HG03460 (cell line): ENCODE measurements around the gene SVEP1.

Experiments used
- ATAC-seq: cut with Tn5 transposase; IDR thresholded peaks from one replicate; pipeline ENCODE4 v1.9.1; 2021; ENCODE audit not compliant: unreplicated experiment

Gene SVEP1

DNA sequence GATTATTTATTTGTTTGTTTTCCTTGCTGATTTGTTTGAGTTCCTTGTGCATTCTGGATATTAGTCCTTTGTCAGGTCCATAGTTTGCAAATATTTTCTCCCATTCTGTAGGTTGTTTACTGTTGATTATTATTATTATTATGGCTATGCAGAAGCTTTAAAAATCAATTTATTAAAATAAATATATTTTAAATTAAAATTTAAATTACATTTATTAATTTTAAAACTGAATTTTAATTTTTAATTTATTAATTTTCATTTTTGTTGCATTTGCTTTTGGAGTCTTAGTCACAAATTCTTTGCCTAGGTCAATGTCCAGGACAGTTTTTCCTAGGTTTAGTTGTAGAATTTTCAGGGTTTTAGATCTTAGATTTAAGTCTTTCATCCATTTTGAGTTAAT, 50.9 kb downstream of the SVEP1 start:
- ATAC-seq = no peak

GRCh38 chr9:110526426-110526825, 53.1 kb downstream of the SVEP1 start:
- no peak for ATAC-seq

GRCh38 chr9:110521206-110521605, 58.3 kb downstream of the SVEP1 start:
- ATAC-seq = no peak

DNA sequence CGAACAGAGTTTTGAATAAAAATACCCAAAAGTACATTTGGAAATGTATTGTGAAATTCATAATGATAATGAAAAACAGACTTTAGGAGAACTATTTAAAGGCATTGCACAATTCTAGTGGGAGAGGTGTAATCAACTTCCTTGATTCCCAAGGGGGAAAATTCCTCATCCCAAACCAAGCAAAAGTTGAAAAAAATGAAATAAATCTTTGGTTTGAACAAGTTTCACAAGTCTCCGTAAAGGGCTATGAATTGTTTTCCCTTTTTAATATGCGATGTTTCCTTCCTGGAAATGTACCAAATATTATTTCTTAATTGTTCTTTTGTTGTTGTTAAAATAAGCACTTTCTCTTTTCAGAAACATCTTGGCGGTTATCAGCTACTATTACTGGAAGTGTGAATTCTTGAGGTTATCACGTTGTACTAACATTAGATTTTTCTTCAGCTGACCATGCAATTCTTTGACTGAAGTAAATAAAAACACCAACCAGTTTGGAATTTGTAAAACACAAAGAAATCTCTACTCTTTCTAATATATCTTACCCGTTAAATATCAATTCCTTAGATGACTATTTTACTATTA, 59.3 kb downstream of the SVEP1 start:
- ATAC-seq = no peak

- ATAC-seq = no peak
These were observed 62.1 kb downstream of the SVEP1 start for GRCh38 chr9:110517483-110517882.

DNA sequence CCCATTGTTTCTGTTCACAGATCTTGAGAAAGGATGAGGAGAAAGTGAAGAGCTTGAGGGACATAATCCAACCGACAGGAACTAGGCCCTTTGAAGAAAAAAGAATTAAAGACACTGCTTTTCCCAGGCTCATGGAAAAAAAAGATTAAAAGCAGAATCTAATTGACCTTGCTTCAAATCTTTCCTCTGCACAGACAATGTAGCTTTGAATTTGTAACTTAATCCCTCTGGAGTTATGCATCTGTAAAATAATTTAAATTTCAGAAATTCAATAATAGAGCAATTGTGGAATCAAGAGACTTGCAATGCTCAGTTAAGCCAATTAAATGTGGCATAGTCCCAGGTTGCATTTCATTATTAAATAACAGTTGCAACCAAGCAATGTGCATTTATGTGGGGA, 64.6 kb downstream of the SVEP1 start:
- no peak for ATAC-seq

DNA sequence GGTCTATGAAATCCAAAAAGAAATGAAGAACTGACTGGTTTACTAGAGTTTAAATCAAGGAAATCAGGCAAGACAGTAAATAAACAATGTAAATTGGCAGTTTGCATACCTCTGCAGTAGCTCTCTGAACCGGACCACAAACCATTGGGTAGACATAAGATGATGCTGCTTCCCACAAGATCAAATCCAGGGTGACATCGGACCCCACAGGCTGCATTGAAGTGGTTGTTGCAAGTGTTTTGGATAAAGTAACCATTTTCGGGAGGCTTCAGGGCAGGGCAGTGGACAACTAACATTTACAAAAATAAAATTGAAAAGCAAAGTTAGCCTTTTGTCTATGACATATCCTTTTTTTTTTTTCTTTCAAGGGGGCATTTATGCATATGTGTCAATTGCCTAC, 66.7 kb downstream of the SVEP1 start:
- no peak for ATAC-seq

GRCh38 chr9:110509792-110510191, 69.7 kb downstream of the SVEP1 start:
- ATAC-seq = no peak

DNA sequence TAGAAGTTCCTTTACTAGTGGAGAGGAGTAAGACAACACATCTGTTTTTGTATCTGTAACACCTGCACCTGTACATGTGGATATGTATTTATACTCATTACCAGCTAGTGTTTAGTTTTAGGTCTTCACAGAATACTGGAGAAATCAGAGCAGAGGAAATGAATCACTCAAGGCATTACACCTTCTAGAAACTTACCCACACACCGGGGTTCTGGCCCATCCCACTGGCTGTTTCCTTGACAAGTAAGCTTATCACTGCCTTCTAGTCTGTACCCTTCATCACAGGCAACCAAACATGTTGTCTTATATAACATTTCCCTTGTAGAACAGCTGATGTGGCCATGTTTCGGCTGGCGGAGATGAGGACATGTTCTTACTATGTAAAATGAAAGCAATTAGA, 76.7 kb downstream of the SVEP1 start:
- no peak for ATAC-seq

GRCh38 chr9:110499608-110500007, 79.9 kb downstream of the SVEP1 start:
- no peak for ATAC-seq

GRCh38 chr9:110487196-110487595, 92.3 kb downstream of the SVEP1 start:
- no peak for ATAC-seq

DNA sequence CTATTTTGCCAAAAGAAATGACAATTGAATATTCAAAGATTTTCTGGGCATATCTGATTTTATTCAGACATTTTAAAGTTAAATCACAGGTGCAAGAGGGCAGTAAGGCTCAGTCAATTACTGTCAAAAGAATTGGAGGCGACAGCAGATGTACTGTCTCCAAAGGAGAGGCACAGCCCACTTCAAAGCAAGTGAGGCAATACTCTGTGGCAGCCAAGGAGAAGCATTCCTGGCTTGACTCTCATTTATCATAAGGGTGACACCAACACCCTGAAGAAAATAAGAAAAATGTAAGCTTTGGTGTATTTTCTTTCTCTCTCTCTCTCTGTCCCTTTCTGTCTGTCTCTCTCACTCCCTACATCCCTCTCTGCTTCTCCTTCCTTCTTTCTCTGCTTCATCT, 93.3 kb downstream of the SVEP1 start:
- ATAC-seq = no peak

DNA sequence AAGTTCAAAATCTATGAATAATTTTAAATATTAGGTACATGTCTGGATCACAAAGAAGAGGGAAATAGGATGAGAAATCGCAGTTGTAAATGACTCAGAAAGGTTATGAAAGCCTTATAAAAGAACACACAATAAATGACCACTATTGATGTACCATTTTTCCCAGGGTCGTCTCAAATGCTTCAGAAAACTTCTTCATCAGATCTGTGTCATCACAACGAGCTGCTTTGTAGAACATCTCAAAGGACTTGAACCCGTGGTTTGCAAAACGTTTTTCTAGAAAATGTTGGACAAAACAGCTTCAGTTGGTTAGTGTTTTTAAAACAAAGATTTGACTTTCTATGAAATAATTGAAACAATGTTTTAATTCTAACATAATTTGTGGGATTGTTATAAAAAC, 100.1 kb downstream of the SVEP1 start:
- no peak for ATAC-seq

DNA sequence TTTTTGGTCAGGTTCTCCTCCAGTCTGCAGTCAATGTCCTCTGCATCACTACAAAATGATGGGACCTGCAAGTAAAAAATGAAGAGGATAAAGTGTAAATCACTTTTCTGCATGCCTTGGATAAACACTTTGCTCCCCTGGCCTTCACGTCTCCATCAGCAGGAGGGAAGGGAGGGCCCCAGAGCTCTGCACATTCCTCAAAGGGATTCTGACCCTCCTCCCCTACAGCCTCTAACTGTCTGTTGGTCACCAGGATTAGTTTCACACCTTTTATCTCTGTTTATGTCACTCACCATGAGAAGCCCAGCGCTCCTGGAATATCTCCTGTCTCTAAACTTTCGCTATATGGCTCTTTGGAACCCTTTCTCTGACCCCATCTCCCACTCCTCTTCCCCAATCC, 103.3 kb downstream of the SVEP1 start:
- no peak for ATAC-seq

DNA sequence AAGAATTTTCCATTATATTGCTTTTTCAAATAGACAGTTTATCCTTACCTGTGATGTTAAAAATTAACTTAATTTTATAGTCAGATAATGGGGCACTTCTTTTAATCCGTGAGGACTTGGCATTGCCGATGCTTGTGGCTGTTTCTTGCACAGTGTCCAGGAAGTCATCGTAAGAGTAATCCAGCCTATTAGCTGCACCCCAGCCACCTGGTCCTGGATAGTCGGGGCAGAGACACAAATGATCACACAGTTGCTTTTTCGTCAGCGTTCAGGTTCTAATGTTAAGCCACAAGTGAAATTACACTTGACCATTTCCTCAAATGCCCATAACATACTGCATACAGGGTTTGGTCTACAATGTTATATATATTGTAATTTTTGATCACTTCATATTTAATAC, 107.4 kb downstream of the SVEP1 start:
- no peak for ATAC-seq

- ATAC-seq = no peak
These were observed 110.6 kb downstream of the SVEP1 start for GRCh38 chr9:110468950-110469349.

GRCh38 chr9:110465190-110465589, 114.4 kb downstream of the SVEP1 start:
- no peak for ATAC-seq

DNA sequence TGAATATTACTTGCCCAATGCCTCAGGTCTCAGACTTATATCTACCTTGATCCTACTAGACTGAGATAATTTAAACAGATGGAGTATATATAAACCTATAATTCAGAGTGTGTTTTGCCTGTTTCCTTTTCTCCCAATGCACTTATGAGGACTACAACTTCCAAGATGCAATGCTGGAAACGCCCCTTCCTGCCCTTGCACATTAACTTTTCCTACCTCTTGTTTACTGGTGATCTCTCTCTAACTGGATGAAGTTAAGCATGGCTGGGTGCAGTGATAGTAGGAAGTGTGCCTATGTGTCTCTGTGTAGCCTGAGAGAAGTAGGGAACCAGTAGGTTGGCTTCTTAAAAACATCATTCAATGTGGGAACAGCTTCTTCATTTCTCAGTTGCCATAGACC, 115.2 kb downstream of the SVEP1 start:
- no peak for ATAC-seq

DNA sequence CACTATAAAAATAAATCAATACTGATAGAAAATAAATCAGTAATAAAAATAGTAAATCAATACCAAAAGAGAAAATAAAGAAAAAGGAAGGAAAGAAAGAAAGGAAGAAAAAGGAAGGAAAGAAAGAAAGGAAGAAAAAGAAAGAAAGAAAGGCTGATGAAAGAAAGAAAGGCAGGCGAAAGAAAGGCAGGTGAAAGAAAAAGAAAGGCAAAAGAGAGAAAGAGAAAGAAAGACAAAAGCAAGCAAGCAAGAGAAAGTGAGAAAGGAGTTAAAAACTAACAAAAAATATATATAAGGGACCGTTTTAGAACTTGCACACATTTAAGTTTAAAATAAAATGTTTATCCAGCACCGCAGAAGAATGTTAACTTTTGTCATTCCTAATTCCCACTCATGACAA, 116.0 kb downstream of the SVEP1 start:
- ATAC-seq = no peak

GRCh38 chr9:110457245-110457644, 122.3 kb downstream of the SVEP1 start:
- ATAC-seq = no peak

DNA sequence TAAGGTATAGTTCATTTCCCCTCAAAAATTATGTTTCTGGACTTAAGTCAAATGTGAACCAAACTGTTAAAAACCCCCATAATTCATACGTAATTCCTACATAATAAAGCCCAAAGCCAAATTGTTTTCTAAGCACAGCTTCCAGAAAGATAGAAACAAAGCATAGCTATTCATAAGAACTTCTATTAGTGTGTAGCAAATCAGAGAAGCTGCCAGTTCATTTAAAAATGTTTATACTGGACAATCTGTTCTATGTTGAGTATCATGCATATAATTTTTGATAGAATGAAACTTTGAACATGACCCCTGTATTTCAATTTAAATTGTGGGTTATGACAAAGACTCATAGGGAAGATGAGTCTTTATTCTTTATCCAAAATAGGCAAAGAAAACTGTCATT, 122.9 kb downstream of the SVEP1 start:
- ATAC-seq = no peak

DNA sequence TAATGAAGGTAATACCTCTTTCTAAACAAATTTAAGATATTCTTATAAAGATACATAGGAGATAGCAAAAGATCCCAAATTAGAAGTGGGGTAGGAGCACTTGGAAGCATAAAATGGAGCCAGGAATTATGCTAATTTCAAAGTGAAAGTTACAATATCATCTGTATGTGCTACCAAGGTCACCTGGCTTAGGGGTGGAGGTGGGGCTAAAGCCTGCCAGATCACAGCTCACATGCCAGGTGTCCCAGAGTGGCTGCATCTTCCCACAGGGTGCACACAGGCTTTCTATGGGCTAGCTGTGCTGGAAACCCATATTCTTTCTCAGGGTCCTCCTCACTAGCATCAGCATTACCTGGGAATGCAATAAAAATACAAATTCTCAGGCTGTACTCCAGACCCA, 123.7 kb downstream of the SVEP1 start:
- no peak for ATAC-seq

GRCh38 chr9:110452227-110452801, 127.2 kb downstream of the SVEP1 start:
- no peak for ATAC-seq
